Activated CD8-positive, alpha-beta T cell treated with anti-CD3 and anti-CD28 coated beads for 36 hours (primary cell): Measurements from ENCODE around the gene LMX1B. TPM values are rescaled to one million over a fixed set of nuclear protein-coding genes. Genes with fewer than 3 reads are reported as not detected.

ENCODE experiments used
- ATAC-seq: fragments of 200-7000 bp; cut with Tn5 transposase; one replicate; pipeline ENCODE4 v1.10.0; 2021; ENCODE audit warnings: mild to moderate bottlenecking, moderate library complexity
- CTCF ChIA-PET: fragments of 350-600 bp; sonication (Branson Sonifier 250); formaldehyde crosslinking; loops from one replicate; lab custom pipeline; 2021; ENCODE audit warnings: antibody characterized with exemption; lab: Charles Lee
- POLR2A ChIA-PET: fragments of 350-600 bp; sonication (Branson Sonifier 250); formaldehyde crosslinking; loops from one replicate; lab custom pipeline; 2021; ENCODE audit warnings: antibody characterized with exemption; lab: Charles Lee
- DNase-seq: peaks from one replicate; pipeline ENCODE4 v3.0.0-alpha.2; 2020
- H3K27ac Mint-ChIP-seq: one replicate; pipeline ENCODE4 v1.8.0; 2021; ENCODE audit warnings: mild to moderate bottlenecking, mixed read lengths
- H3K27me3 Mint-ChIP-seq: one replicate; pipeline ENCODE4 v1.8.0; 2021; ENCODE audit warnings: mixed read lengths
- H3K36me3 Mint-ChIP-seq: one replicate; pipeline ENCODE4 v1.8.0; 2021; ENCODE audit warnings: low read depth, mixed read lengths
- H3K4me1 Mint-ChIP-seq: one replicate; pipeline ENCODE4 v1.8.0; 2021; ENCODE audit warnings: low read depth, mixed read lengths
- H3K4me3 Mint-ChIP-seq: one replicate; pipeline ENCODE4 v1.8.0; 2021; ENCODE audit warnings: mild to moderate bottlenecking, moderate library complexity, mixed read lengths
- H3K9me3 Mint-ChIP-seq: one replicate; pipeline ENCODE4 v1.8.0; 2021; ENCODE audit warnings: mixed read lengths
- CTCF ChIP-seq: fragments of 200-600 bp; IDR thresholded peaks from one replicate; pipeline ENCODE4 v1.8.0; 2022; ENCODE audit warnings: antibody characterized with exemption, mild to moderate bottlenecking
- intact Hi-C: fragments of 100-400 bp; cut with micrococcal nuclease; formaldehyde crosslinking; loops from one replicate; pipeline ENCODE4 v1.10.0; 2022
- total RNA-seq, 2 experiments: library from RNA; stranded (reverse); gene quantifications; one replicate each; pipeline ENCODE4 v1.2.3, GENCODE V29; 2021

The LMX1B gene
- total RNA-seq, 2 experiments from 2014 or later: not detected

- ChIA-PET POLR2A (interaction anchor here (1.0 kb wide), 1 partner anchor 15 kb away, joined by 3 read pairs; no protein-coding TSS in a partner anchor), CTCF (interaction anchor here (1.1 to 7.1 kb wide), 3 partner anchors 8 to 45 kb away, joined by 3 to 52 read pairs (median 4); no protein-coding TSS in a partner anchor)
- H3K27ac Mint-ChIP-seq: no peak overlapping the region
- H3K4me1 Mint-ChIP-seq: peaks cover 2% of the 10 kb centered on the region
- peaks cover 6% of the 10 kb centered on the region for H3K36me3 Mint-ChIP-seq
- TF ChIP-seq CTCF: no peak
- no peaks in the 10 kb centered on the region for H3K27me3 Mint-ChIP-seq
- H3K4me3 Mint-ChIP-seq: no peak overlapping the region
- intact Hi-C loops: no loop called here
- DNase-seq (no peak), ATAC-seq (no peak)
- peaks cover 13% of the 10 kb centered on the region for H3K9me3 Mint-ChIP-seq
Measured at GRCh38 chr9:126735482-126735881, 121.8 kb downstream of the LMX1B start.

GRCh38 chr9:126738553-126738952, 124.8 kb downstream of the LMX1B start:
- Mint-ChIP-seq H3K27me3 (no peaks in the 10 kb centered on the region), H3K9me3 (peaks cover 13% of the 10 kb centered on the region), H3K36me3 (peaks cover 6% of the 10 kb centered on the region), H3K4me3 (no peak overlapping the region), H3K4me1 (peaks cover 2% of the 10 kb centered on the region), H3K27ac (no peak overlapping the region)
- intact Hi-C loops: no loop called here
- no peak for DNase-seq
- no peak for ATAC-seq
- CTCF ChIA-PET: no interaction called here
- no peak for TF ChIP-seq CTCF
- POLR2A ChIA-PET: no interaction called here

GRCh38 chr9:126743041-126743440, 129.3 kb downstream of the LMX1B start:
- Mint-ChIP-seq H3K27ac (no peak overlapping the region), H3K36me3 (no peaks in the 10 kb centered on the region), H3K27me3 (no peaks in the 10 kb centered on the region), H3K9me3 (no peaks in the 10 kb centered on the region), H3K4me1 (peaks cover 24% of the 10 kb centered on the region), H3K4me3 (no peak overlapping the region)
- no peak for ATAC-seq
- ChIA-PET CTCF (interaction anchor here (0.9 to 4.9 kb wide), 4 partner anchors 8 to 41 kb away, joined by 3 to 44 read pairs (median 6); no protein-coding TSS in a partner anchor), POLR2A (interaction anchor here (0.9 to 1.1 kb wide), 2 partner anchors 10 to 20 kb away, joined by 3 to 5 read pairs; no protein-coding TSS in a partner anchor)
- intact Hi-C loops: no loop called here
- no peak for TF ChIP-seq CTCF
- no peak for DNase-seq

- POLR2A ChIA-PET: interaction anchor here (1.9 kb wide), 1 partner anchor 23 kb away, joined by 5 read pairs; no protein-coding TSS in a partner anchor
- Mint-ChIP-seq H3K4me3 (no peak overlapping the region), H3K27ac (peak overlapping the region; percentile 30), H3K4me1 (peaks cover 33% of the 10 kb centered on the region), H3K36me3 (no peaks in the 10 kb centered on the region), H3K27me3 (no peaks in the 10 kb centered on the region), H3K9me3 (no peaks in the 10 kb centered on the region)
- peak; percentile 56 for DNase-seq
- TF ChIP-seq CTCF: no peak
- intact Hi-C loops: no loop called here
- CTCF ChIA-PET: interaction anchor here (8.0 kb wide), 1 partner anchor 41 kb away, joined by 67 read pairs; no protein-coding TSS in a partner anchor
- ATAC-seq: peak; percentile 78
Measured at GRCh38 chr9:126745574-126746411, 132.1 kb downstream of the LMX1B start.

Other genes with a start within 250 kb of the LMX1B start
- gene ZBTB43, start 191.1 kb downstream of the LMX1B start, total RNA-seq: 10 to 100 TPM; 14.3 to 21.1 TPM
- gene ZBTB34, start 246.7 kb downstream of the LMX1B start, total RNA-seq: 1 to 10 TPM; 4.6 to 4.7 TPM